ENCODE data around the gene SBF2.

DNA sequence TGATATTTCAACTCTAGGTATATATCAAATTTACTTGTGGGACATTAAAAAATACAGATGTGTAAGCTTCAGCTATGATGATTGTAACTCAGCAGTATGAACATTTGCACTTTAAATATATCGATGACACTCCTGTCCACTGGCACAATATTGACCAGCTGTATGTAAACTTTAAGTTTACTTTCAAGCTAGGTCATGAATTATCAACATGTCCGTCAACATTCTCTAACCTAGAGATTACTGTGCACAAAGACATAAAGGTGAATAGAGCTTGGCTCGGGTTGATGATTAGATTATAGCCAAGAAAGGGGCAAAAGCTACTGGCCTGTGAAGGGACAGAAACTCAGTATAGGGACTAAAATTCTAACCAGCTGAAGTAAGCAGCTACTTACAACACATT, 343.6 kb downstream of the SBF2 start:
- TF ChIP-seq CCAR2 (IDR thresholded peaks at IDR 0.05; ENCODE audit: low read depth, low read length) = no peak
- no peak for TF ChIP-seq ZNF121 (CRISPR knock-in tag; conservative IDR thresholded peaks at IDR 0.05)
- no peak for TF ChIP-seq EZH2 (IDR thresholded peaks at IDR 0.05; ENCODE audit: borderline replicate concordance, low read depth, low read length)
- TF ChIP-seq, protein P1, sequence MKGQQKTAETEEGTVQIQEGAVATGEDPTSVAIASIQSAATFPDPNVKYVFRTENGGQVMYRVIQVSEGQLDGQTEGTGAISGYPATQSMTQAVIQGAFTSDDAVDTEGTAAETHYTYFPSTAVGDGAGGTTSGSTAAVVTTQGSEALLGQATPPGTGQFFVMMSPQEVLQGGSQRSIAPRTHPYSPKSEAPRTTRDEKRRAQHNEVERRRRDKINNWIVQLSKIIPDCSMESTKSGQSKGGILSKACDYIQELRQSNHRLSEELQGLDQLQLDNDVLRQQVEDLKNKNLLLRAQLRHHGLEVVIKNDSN (CRISPR knock-in tag; IDR thresholded peaks at IDR 0.05) = no peak
- TF ChIP-seq MXI1 (IDR thresholded peaks at IDR 0.05; ENCODE audit: low read depth, low read length) = no peak
- no peak for TF ChIP-seq RFX1 (IDR thresholded peaks at IDR 0.05)
- TF ChIP-seq, protein P2, sequence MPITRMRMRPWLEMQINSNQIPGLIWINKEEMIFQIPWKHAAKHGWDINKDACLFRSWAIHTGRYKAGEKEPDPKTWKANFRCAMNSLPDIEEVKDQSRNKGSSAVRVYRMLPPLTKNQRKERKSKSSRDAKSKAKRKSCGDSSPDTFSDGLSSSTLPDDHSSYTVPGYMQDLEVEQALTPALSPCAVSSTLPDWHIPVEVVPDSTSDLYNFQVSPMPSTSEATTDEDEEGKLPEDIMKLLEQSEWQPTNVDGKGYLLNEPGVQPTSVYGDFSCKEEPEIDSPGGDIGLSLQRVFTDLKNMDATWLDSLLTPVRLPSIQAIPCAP (CRISPR knock-in tag; IDR thresholded peaks at IDR 0.05; ENCODE audit: borderline replicate concordance) = no peak
- no peak for TF ChIP-seq TCF3 (CRISPR knock-in tag; IDR thresholded peaks at IDR 0.05)
- no peak for TF ChIP-seq TAF15 (IDR thresholded peaks at IDR 0.05; ENCODE audit: low read depth, low read length)
